Measurements from ENCODE around the gene RAD23A.

GRCh38 chr19:12912571-12912970 is 33.1 kb upstream of the RAD23A start:
- TF ChIP-seq POLR2AphosphoS5 (IDR thresholded peaks at IDR 0.05; ENCODE audit: low read depth, low read length), result no peak
- no peak for TF ChIP-seq SIN3A (IDR thresholded peaks at IDR 0.05; ENCODE audit: borderline replicate concordance, insufficient read depth, low read length)
- TF ChIP-seq REST (IDR thresholded peaks at IDR 0.05; ENCODE audit: insufficient read depth in 1 of 2, low read depth in 2 of 2, low read length in 2 of 2), result no peak
- no peak for TF ChIP-seq TAF1 (IDR thresholded peaks at IDR 0.05; ENCODE audit: borderline replicate concordance, insufficient read depth, low read length)
- TF ChIP-seq FOXP2 (optimal IDR thresholded peaks at IDR 0.05; ENCODE audit: borderline replicate concordance, extremely low read depth, extremely low read length, insufficient read depth), result no peak

Measured in PFSK-1 (cell line).